SK-N-SH (cell line): ENCODE data around the gene JPH3. TPM values are rescaled to one million over a fixed set of nuclear protein-coding genes. Genes with fewer than 3 reads are reported as not detected.

ENCODE experiments used
- CTCF ChIA-PET: fragments of 300-600, 350-600 bp; formaldehyde crosslinking; extraction: SDS; loops from one replicate; lab custom pipeline; 2021; lab: Yijun Ruan, JAX
- POLR2A ChIA-PET: fragments of 350-600 bp; sonication (Branson Sonifier 250); formaldehyde crosslinking; extraction: SDS; loops from one replicate; lab custom pipeline; 2020; ENCODE audit warnings: antibody characterized with exemption, inconsistent platforms; lab: Yijun Ruan, JAX
- DNase-seq: peaks from one replicate; pipeline ENCODE4 v3.0.0; 2012
- H2AFZ ChIP-seq: fragments of 200-600 bp; sonication (generic); 2 replicates; pipeline ENCODE4 v1.8.1; 2016; ENCODE audit warnings: antibody characterized with exemption, mild to moderate bottlenecking, low read depth
- H3F3A ChIP-seq: fragments of 200-600 bp; sonication (generic); replicated peaks from 2 replicates; pipeline ENCODE3; 2016; ENCODE audit warnings: antibody characterized with exemption, mild to moderate bottlenecking; ENCODE audit not compliant: insufficient read depth
- H3K27ac ChIP-seq, 2 experiments: fragments of 200-500 bp in 1 of 2; fragments of 200-600 bp in 1 of 2; sonication (Bioruptor generic) in 1 of 2; sonication (generic), shearing (Covaris generic) in 1 of 2; 2 replicates each; pipeline versions ENCODE4 v1.5.1 to v1.6.1; 2014 to 2016; ENCODE audit warnings: low read depth in 2 of 2, inconsistent platforms in 1 of 2, low read length in 1 of 2, mild to moderate bottlenecking in 1 of 2, mixed read lengths in 1 of 2
- H3K27me3 ChIP-seq: fragments of 200-600 bp; sonication (generic), shearing (Covaris generic); 2 replicates; pipeline ENCODE4 v1.6.1; 2016; ENCODE audit warnings: mixed run types; ENCODE audit not compliant: insufficient read depth
- H3K36me3 ChIP-seq, 2 experiments: fragments of 200-500 bp in 1 of 2; fragments of 200-600 bp in 1 of 2; sonication (Bioruptor generic) in 1 of 2; sonication (generic) in 1 of 2; replicated peaks in 1 of 2; 2 replicates each; pipeline versions ENCODE3 to v1.5.1; 2014 to 2016; ENCODE audit warnings: low read length in 1 of 2, mild to moderate bottlenecking in 1 of 2; ENCODE audit not compliant: insufficient read depth in 2 of 2, control insufficient read depth in 1 of 2
- H3K4me1 ChIP-seq, 2 experiments: fragments of 200-500 bp in 1 of 2; fragments of 200-600 bp in 1 of 2; sonication (Bioruptor generic) in 1 of 2; sonication (generic), shearing (Covaris generic) in 1 of 2; 2 replicates each; pipeline versions ENCODE4 v1.5.1 to v1.6.1; 2014 to 2016; ENCODE audit warnings: low read depth in 1 of 2, low read length in 1 of 2, mixed run types in 1 of 2; ENCODE audit not compliant: insufficient read depth in 2 of 2, control insufficient read depth in 1 of 2
- H3K4me2 ChIP-seq: fragments of 200-600 bp; sonication (generic), shearing (Covaris generic); 2 replicates; pipeline ENCODE4 v1.6.1; 2017; ENCODE audit warnings: mixed run types
- H3K4me3 ChIP-seq, 2 experiments: fragments of 200-500 bp in 1 of 2; fragments of 200-600 bp in 1 of 2; sonication (Bioruptor generic) in 1 of 2; sonication (generic), shearing (Covaris generic) in 1 of 2; 2 replicates each; pipeline versions ENCODE4 v1.5.1 to v1.8.1; 2014 to 2016; ENCODE audit warnings: low read depth in 2 of 2, inconsistent platforms in 1 of 2, low read length in 1 of 2, mild to moderate bottlenecking in 1 of 2, mixed read lengths in 1 of 2, moderate library complexity in 1 of 2
- H3K79me2 ChIP-seq: fragments of 200-600 bp; sonication (generic); 2 replicates; pipeline ENCODE4 v1.8.1; 2017; ENCODE audit warnings: mild to moderate bottlenecking; ENCODE audit not compliant: insufficient read depth
- H3K9ac ChIP-seq: fragments of 200-600 bp; sonication (generic); 2 replicates; pipeline ENCODE4 v1.6.1; 2017; ENCODE audit warnings: mixed run types
- H3K9me2 ChIP-seq: fragments of 200-600 bp; sonication (generic); 2 replicates; pipeline ENCODE4 v1.6.1; 2017; ENCODE audit warnings: mixed run types
- H3K9me3 ChIP-seq: fragments of 200-600 bp; sonication (generic); 2 replicates; pipeline ENCODE4 v1.6.1; 2017; ENCODE audit warnings: mixed run types, mild to moderate bottlenecking, moderate library complexity
- H4K20me1 ChIP-seq: fragments of 200-600 bp; sonication (generic); 2 replicates; pipeline ENCODE4 v1.6.1; 2017; ENCODE audit warnings: mild to moderate bottlenecking, mixed run types; ENCODE audit not compliant: insufficient read depth
- CHD2 ChIP-seq: fragments of 150-350 bp; IDR thresholded peaks from 2 replicates; pipeline ENCODE4 v1.6.1; 2018; ENCODE audit warnings: low read length; ENCODE audit not compliant: partially characterized antibody
- ELF1 ChIP-seq: IDR thresholded peaks from 2 replicates; pipeline ENCODE4 v1.4.0; 2012
- EP300 ChIP-seq, 2 experiments: IDR thresholded peaks; 2 replicates each; pipeline versions ENCODE4 v1.4.0 to v1.6.1; 2012; ENCODE audit warnings: borderline replicate concordance in 1 of 2, low read depth in 1 of 2, low read length in 1 of 2
- EZH2phosphoT487 ChIP-seq: fragments of 200-600 bp; sonication (generic); IDR thresholded peaks from 2 replicates; pipeline ENCODE4 v1.6.1; 2017; ENCODE audit warnings: low read depth, mixed run types, mild to moderate bottlenecking, antibody characterized with exemption, moderate library complexity, borderline replicate concordance
- FOSL2 ChIP-seq: IDR thresholded peaks from 2 replicates; pipeline ENCODE4 v1.4.0; 2012; ENCODE audit warnings: low read depth, mild to moderate bottlenecking, moderate library complexity, borderline replicate concordance
- FOXM1 ChIP-seq: IDR thresholded peaks from 2 replicates; pipeline ENCODE4 v1.4.0; 2012; ENCODE audit warnings: low read depth, mild to moderate bottlenecking
- GATA2 ChIP-seq: sonication (generic); formaldehyde crosslinking; IDR thresholded peaks from 2 replicates; pipeline ENCODE4 v1.5.0; 2020; ENCODE audit warnings: mild to moderate bottlenecking, missing genetic modification reagents
- JUND ChIP-seq: IDR thresholded peaks from 2 replicates; pipeline ENCODE4 v1.4.0; 2012
- MEF2A ChIP-seq: IDR thresholded peaks from 2 replicates; pipeline ENCODE4 v1.4.0; 2012; ENCODE audit warnings: low read depth, borderline replicate concordance
- NFIC ChIP-seq: IDR thresholded peaks from 2 replicates; pipeline ENCODE4 v1.4.0; 2012; ENCODE audit warnings: borderline replicate concordance
- NRF1 ChIP-seq: IDR thresholded peaks from 2 replicates; pipeline ENCODE4 v1.6.1; 2012; ENCODE audit warnings: low read depth, mild to moderate bottlenecking, low read length
- POLR2AphosphoS5 ChIP-seq: IDR thresholded peaks from 2 replicates; pipeline ENCODE4 v1.6.1; 2012; ENCODE audit warnings: low read depth, low read length
- RAD21 ChIP-seq: IDR thresholded peaks from 2 replicates; pipeline ENCODE4 v1.6.1; 2012; ENCODE audit warnings: mild to moderate bottlenecking, low read length
- REST ChIP-seq: IDR thresholded peaks from 2 replicates; pipeline ENCODE4 v1.6.1; 2012; ENCODE audit warnings: mild to moderate bottlenecking, low read depth, low read length, moderate library complexity
- RFX5 ChIP-seq: IDR thresholded peaks from 2 replicates; pipeline ENCODE4 v1.6.1; 2012; ENCODE audit warnings: mild to moderate bottlenecking, improper control_type of control experiment, low read length
- RXRA ChIP-seq: IDR thresholded peaks from 2 replicates; pipeline ENCODE4 v1.4.0; 2012; ENCODE audit warnings: low read depth, mild to moderate bottlenecking, borderline replicate concordance
- SMC3 ChIP-seq: IDR thresholded peaks from 2 replicates; pipeline ENCODE4 v1.6.1; 2012; ENCODE audit warnings: low read depth, low read length, improper control_type of control experiment
- TCF12 ChIP-seq: IDR thresholded peaks from 2 replicates; pipeline ENCODE4 v1.4.0; 2012
- YY1 ChIP-seq: IDR thresholded peaks from 2 replicates; pipeline ENCODE4 v1.4.0; 2012; ENCODE audit warnings: low read depth, mild to moderate bottlenecking
- whole genome bisulfite sequencing: methylation state at CpG from one replicate; pipeline ENCODE4 v1.1.6; 2017; ENCODE audit warnings: low lambda C conversion rate; 5-methylcytosine and 5-hydroxymethylcytosine counted together
- polyA plus RNA-seq, 3 experiments: library from polyadenylated mRNA; depleted of rRNA; stranded (reverse); fragments of >200 nt; gene quantifications; 2 replicates each; pipeline ENCODE4 v1.2.3, GENCODE V29; 2012
- TF ChIP-seq, protein P1 (sequence below): fragments of 150-350 bp; IDR thresholded peaks from 2 replicates; pipeline ENCODE4 v1.6.1; 2016; ENCODE audit warnings: mild to moderate bottlenecking, low read depth, low read length
- TF ChIP-seq, protein P2 (sequence below): fragments of 150-350 bp; IDR thresholded peaks from 2 replicates; pipeline ENCODE4 v1.6.1; 2017; ENCODE audit warnings: antibody characterized with exemption, low read length, low read depth, borderline replicate concordance

Gene JPH3
- polyA plus RNA-seq, 1 of the 3 experiments (the other 2 are of a cell fraction), result 0.25 TPM

DNA sequence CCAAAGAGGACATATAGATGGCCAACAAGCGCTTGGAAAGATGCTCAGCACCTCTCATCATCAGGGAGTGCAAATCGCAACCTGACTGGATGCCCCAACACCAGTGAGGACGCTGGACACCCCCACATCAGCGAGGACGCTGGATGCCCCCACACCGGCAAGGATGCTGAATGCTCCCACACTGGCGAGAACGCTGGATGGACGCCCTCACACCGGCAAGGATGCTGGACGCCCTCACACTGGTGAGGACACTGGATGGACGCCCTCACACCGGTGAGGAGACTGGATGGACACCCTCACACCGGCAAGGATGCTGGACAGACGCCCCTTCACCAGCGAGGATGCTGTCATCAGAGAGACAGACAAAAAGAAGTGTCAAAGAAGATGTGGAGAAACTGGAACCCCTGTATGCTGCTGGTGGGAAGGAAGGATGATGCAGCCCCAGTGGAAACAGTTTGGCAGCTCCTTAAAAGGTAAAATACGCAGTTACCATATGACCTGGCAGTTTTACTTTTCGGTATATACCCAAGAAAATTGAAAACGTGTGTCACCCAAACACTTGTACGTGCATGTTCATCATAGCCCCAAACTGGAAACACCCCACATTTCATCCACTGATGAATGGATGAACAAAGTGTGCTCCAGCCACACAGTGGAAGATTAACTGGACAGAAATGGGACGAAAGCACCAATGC, 10.1 kb upstream of the JPH3 start:
- no peak for DNase-seq
- H3K27ac ChIP-seq, result no peak overlapping the region
- CTCF ChIA-PET, result interaction anchor here (11.7 kb wide), 1 partner anchor 44 kb away, joined by 229 read pairs; no protein-coding TSS in a partner anchor
- H2AFZ ChIP-seq, result no peak overlapping the region
- no peaks in the 10 kb centered on the region for H4K20me1 ChIP-seq
- H3K9ac ChIP-seq, result no peak overlapping the region
- no peaks in the 10 kb centered on the region for H3F3A ChIP-seq
- H3K27me3 ChIP-seq, result peaks cover 24% of the 10 kb centered on the region; the same call in 1 of the 2 replicates
- TF ChIP-seq RFX5 (no peak), GATA2 (CRISPR knock-in tag) (no peak), FOSL2 (no peak), REST (no peak), MEF2A (no peak), NRF1 (no peak), TCF12 (no peak), EP300 (IDR thresholded peaks at IDR 0.05; ENCODE audit: borderline replicate concordance in 1 of 2, low read depth in 1 of 2, low read length in 1 of 2) (no peak), YY1 (no peak)
- no peaks in the 10 kb centered on the region for H3K9me3 ChIP-seq
- POLR2A ChIA-PET, result no interaction called here
- WGBS, result 43% methylated on average over 15 of the region's 21 CpGs
- no peak overlapping the region for H3K4me2 ChIP-seq
- no peaks in the 10 kb centered on the region for H3K36me3 ChIP-seq
- no peak overlapping the region for H3K4me3 ChIP-seq
- H3K79me2 ChIP-seq, result no peaks in the 10 kb centered on the region
- H3K4me1 ChIP-seq, result peaks cover 0 to 5% of the 10 kb centered on the region in 2 experiments; a peak in 1 of 4 replicates
- H3K9me2 ChIP-seq, result no peaks in the 10 kb centered on the region

DNA sequence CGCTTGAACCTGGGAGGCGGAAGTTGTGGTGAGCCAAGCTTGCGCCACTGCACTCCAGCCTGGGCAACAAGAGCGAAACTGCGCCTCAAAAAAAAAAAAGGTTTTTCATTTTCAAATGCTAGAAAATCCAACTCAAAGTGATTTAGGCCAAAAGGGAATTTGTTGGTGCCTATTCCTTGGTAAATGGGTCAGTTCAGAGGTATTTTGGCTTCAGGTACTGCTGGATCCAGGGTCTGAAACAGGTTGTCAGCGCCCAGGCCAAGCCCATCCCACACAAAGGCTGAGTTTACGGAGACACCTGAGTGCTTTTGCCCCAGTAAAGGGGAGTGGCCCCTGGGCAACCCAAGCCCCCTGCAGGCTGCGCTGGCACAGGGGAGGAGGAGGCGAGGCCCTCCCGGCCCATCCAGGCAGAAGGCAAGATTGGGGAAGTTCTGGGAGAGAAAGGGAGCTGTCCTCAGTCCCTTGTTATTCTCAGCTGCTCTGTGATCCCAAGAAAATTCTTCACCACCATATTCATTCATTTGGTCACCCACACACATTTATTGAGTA, 8.5 kb upstream of the JPH3 start:
- no peaks in the 10 kb centered on the region for H4K20me1 ChIP-seq
- H3K27me3 ChIP-seq, result peaks cover 32% of the 10 kb centered on the region; the same call in 1 of the 2 replicates
- DNase-seq, result no peak
- H2AFZ ChIP-seq, result no peak overlapping the region
- H3K4me1 ChIP-seq, result peaks cover 0 to 5% of the 10 kb centered on the region in 2 experiments; a peak in 1 of 4 replicates
- POLR2A ChIA-PET, result no interaction called here
- no peaks in the 10 kb centered on the region for H3K36me3 ChIP-seq
- H3K9ac ChIP-seq, result no peak overlapping the region
- H3K9me3 ChIP-seq, result no peaks in the 10 kb centered on the region
- H3K4me3 ChIP-seq, result no peak overlapping the region
- H3K27ac ChIP-seq, result no peak overlapping the region
- CTCF ChIA-PET, result interaction anchor here (0.6 to 1.9 kb wide), 3 partner anchors 41 to 119 kb away, joined by 3 to 13 read pairs (median 3); no protein-coding TSS in a partner anchor
- no peak overlapping the region for H3K4me2 ChIP-seq
- no peaks in the 10 kb centered on the region for H3K9me2 ChIP-seq
- H3F3A ChIP-seq, result no peaks in the 10 kb centered on the region
- WGBS, result 80% methylated on average over 7 of the region's 10 CpGs
- no peaks in the 10 kb centered on the region for H3K79me2 ChIP-seq
- no peak for TF ChIP-seq FOSL2
- TF ChIP-seq, protein P1, sequence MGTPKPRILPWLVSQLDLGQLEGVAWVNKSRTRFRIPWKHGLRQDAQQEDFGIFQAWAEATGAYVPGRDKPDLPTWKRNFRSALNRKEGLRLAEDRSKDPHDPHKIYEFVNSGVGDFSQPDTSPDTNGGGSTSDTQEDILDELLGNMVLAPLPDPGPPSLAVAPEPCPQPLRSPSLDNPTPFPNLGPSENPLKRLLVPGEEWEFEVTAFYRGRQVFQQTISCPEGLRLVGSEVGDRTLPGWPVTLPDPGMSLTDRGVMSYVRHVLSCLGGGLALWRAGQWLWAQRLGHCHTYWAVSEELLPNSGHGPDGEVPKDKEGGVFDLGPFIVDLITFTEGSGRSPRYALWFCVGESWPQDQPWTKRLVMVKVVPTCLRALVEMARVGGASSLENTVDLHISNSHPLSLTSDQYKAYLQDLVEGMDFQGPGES, result no peak
- no peak for TF ChIP-seq RAD21
- TF ChIP-seq GATA2 (CRISPR knock-in tag), result no peak
- TF ChIP-seq, protein P2, sequence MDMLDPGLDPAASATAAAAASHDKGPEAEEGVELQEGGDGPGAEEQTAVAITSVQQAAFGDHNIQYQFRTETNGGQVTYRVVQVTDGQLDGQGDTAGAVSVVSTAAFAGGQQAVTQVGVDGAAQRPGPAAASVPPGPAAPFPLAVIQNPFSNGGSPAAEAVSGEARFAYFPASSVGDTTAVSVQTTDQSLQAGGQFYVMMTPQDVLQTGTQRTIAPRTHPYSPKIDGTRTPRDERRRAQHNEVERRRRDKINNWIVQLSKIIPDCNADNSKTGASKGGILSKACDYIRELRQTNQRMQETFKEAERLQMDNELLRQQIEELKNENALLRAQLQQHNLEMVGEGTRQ, result no peak
- TF ChIP-seq YY1, result no peak
- TF ChIP-seq SMC3, result no peak
- TF ChIP-seq TCF12, result no peak
- TF ChIP-seq CHD2, result no peak
- TF ChIP-seq RXRA, result no peak
- no peak for TF ChIP-seq JUND
- no peak for TF ChIP-seq EZH2phosphoT487
- TF ChIP-seq ELF1, result no peak
- TF ChIP-seq EP300 (IDR thresholded peaks at IDR 0.05; ENCODE audit: borderline replicate concordance in 1 of 2, low read depth in 1 of 2, low read length in 1 of 2), result no peak
- TF ChIP-seq FOXM1, result no peak
- no peak for TF ChIP-seq NFIC
- TF ChIP-seq POLR2AphosphoS5, result no peak
